ENCODE data around the gene USP33. TPM values are rescaled to one million over a fixed set of nuclear protein-coding genes. Genes with fewer than 3 reads are reported as not detected.

USP33 gene
- total RNA-seq, 4 donors from 2014 or later: 20.2 to 61.6 (median 34.3) TPM

DNA sequence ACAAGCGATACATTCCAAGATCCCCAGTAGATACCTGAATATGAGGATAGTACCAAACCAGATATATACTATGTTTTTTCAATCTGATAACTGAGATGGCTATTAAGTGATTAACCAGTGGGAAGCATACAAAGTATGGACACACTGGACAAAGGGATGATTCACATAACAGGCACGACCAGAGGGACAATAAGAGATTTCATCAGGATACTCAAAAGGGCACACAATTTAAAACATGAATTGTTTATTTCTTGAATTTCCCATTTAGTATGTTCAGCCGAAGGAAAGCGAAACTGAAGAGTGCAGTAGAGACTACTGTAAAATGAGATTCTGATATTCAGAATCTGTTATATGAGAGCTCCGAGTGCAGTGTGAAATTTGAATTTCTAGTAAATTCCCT, 87.8 kb downstream of the USP33 start:
- no peak for DNase-seq
- H3K4me3 ChIP-seq: no peak overlapping the region
- no peaks in the 10 kb centered on the region for H3K27me3 ChIP-seq
- no peak overlapping the region for H3K27ac ChIP-seq
- intact Hi-C loops (cut with DNase I): no loop called here
- H3K9me3 ChIP-seq: no peaks in the 10 kb centered on the region
- WGBS, 2 donors: 65 to 72% methylated on average over 5 of the region's 5 CpGs
- H3K36me3 ChIP-seq: no peaks in the 10 kb centered on the region
- peaks cover 0 to 30% (median 5%) of the 10 kb centered on the region in 3 donors for H3K4me1 ChIP-seq
- TF ChIP-seq, protein P1, sequence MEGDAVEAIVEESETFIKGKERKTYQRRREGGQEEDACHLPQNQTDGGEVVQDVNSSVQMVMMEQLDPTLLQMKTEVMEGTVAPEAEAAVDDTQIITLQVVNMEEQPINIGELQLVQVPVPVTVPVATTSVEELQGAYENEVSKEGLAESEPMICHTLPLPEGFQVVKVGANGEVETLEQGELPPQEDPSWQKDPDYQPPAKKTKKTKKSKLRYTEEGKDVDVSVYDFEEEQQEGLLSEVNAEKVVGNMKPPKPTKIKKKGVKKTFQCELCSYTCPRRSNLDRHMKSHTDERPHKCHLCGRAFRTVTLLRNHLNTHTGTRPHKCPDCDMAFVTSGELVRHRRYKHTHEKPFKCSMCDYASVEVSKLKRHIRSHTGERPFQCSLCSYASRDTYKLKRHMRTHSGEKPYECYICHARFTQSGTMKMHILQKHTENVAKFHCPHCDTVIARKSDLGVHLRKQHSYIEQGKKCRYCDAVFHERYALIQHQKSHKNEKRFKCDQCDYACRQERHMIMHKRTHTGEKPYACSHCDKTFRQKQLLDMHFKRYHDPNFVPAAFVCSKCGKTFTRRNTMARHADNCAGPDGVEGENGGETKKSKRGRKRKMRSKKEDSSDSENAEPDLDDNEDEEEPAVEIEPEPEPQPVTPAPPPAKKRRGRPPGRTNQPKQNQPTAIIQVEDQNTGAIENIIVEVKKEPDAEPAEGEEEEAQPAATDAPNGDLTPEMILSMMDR (IDR thresholded peaks at IDR 0.05): no peak
- no peak for TF ChIP-seq POLR2A (IDR thresholded peaks at IDR 0.05)

DNA sequence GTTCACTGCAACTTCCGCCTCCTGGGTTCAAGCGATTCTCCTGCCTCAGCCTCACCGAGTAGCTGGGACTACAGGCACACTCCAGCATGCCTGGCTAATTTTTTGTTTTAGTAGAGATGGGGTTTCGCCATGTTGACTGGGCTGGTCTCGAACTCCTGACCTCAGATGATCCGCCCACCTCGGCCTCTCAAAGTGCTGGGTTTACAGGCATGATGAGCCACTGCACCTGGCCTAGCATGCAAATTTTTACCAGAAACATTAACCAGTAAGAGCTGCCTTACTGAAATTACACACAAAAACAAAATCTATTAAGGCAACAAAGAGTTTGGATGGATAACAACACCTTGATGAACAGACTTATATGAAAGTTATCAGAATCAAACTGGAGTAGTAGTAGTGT, 89.3 kb downstream of the USP33 start:
- WGBS, 2 donors: 95 to 100% methylated on average over 4 to 7 of the region's 7 CpGs
- H3K4me3 ChIP-seq: no peak overlapping the region
- DNase-seq: no peak
- intact Hi-C loops (cut with DNase I): no loop called here
- H3K36me3 ChIP-seq: no peaks in the 10 kb centered on the region
- peaks cover 0 to 30% (median 5%) of the 10 kb centered on the region in 3 donors for H3K4me1 ChIP-seq
- no peak for TF ChIP-seq POLR2A (IDR thresholded peaks at IDR 0.05)
- TF ChIP-seq, protein P1 (IDR thresholded peaks at IDR 0.05): no peak
- no peaks in the 10 kb centered on the region for H3K27me3 ChIP-seq
- H3K27ac ChIP-seq: no peak overlapping the region
- H3K9me3 ChIP-seq: no peaks in the 10 kb centered on the region

DNA sequence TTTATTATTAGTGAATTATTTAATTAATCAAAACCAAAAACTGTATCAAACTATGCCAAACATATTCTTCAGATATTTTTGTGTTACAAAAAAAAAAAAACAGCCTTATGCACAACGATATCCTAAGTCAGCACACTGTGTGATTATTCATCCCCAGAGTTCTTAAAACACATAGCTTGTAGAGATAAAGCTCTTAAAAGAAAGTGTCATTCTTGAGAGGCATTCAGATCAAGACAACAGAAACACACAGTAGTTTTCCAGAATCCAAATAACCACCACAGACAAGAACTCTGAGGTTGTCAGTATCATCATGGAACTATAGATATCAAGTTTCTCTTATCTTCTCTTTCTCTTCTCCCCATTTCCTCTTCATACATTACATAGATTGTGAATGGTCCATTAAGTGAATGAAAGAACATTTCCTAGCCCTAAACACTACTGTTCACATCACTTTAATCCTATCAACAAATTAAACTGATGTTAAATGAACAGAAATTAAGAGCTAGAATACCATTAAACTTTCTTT, 90.7 kb downstream of the USP33 start:
- WGBS, 2 donors: 41 to 56% methylated on average over 1 of the region's 1 CpG
- Histone ChIP-seq H3K27me3 (no peaks in the 10 kb centered on the region), H3K9me3 (no peaks in the 10 kb centered on the region), H3K4me1 (peaks cover 0 to 43% (median 7%) of the 10 kb centered on the region in 3 donors), H3K36me3 (no peaks in the 10 kb centered on the region), H3K27ac (no peak overlapping the region), H3K4me3 (no peak overlapping the region)
- TF ChIP-seq, protein P1 (IDR thresholded peaks at IDR 0.05): no peak
- TF ChIP-seq POLR2A (IDR thresholded peaks at IDR 0.05): no peak
- intact Hi-C loops (cut with DNase I): no loop called here
- no peak for DNase-seq

DNA sequence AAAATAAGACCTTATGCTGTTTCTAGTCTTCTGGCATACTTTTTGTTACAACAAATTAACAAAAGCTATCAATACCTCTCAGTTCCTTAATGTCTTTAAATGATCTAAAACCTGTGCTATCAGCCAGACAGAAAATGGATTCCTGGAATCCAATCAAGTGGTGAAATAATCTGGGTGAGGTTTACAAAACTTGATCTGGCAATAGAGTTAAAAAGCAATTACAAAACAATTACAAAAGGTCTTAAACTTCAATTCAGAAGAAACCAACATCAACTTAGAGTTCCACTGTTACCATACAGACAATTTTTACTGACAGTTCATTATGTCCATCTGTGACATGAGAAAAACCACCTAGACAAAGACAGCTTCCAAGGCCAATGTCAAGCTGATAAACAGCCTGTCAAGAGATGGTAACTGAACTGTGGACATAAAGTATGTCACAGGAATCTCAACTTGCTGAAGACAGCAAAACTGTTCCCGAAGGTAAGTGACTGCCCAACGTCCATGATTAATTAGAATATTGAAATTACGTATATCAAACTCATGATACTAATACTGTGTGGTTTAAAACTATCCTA, 94.6 kb downstream of the USP33 start:
- intact Hi-C loops (cut with DNase I): no loop called here
- DNase-seq: no peak
- H3K9me3 ChIP-seq: no peaks in the 10 kb centered on the region
- 77 to 79% methylated on average over 3 of the region's 3 CpGs for WGBS, 2 donors
- no peak for TF ChIP-seq POLR2A (IDR thresholded peaks at IDR 0.05)
- TF ChIP-seq, protein P1 (IDR thresholded peaks at IDR 0.05): no peak
- peaks cover 0 to 23% (median 3%) of the 10 kb centered on the region in 3 donors for H3K4me1 ChIP-seq
- H3K4me3 ChIP-seq: no peak overlapping the region
- H3K27ac ChIP-seq: no peak overlapping the region
- H3K36me3 ChIP-seq: peaks cover 0 to 7% (median 0%) of the 10 kb centered on the region in 3 donors
- no peaks in the 10 kb centered on the region for H3K27me3 ChIP-seq

DNA sequence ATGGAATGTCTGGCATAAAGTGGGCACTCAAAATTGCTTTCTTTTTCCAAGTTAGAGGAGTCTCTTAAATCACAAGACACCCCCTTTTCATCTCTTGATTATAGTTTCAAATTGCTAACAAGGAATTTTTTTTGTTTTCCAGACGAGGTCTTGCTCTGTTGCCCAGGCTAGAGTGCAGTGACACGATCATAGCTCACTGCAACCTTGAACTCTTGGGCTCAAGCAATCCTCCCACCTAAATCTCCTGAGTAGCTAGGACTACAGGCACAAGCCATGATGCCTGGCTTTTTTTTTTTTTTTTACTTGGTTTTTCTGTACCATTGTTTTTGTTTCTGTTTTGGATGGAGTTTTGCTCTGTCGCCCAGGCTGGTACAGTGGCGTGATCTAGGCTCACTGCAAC, 98.0 kb downstream of the USP33 start:
- Histone ChIP-seq H3K36me3 (peaks cover 0 to 7% (median 0%) of the 10 kb centered on the region in 3 donors), H3K27me3 (no peaks in the 10 kb centered on the region), H3K27ac (no peak overlapping the region), H3K9me3 (no peaks in the 10 kb centered on the region), H3K4me3 (no peak overlapping the region), H3K4me1 (peaks cover 0 to 19% (median 3%) of the 10 kb centered on the region in 3 donors)
- intact Hi-C loops (cut with DNase I): no loop called here
- WGBS, 2 donors: 75 to 86% methylated on average over 2 to 4 of the region's 4 CpGs
- DNase-seq: no peak
- TF ChIP-seq, protein P1 (IDR thresholded peaks at IDR 0.05): no peak
- TF ChIP-seq POLR2A (IDR thresholded peaks at IDR 0.05): no peak

All from esophagus squamous epithelium (tissue), 5 donors.